NCI-H748 (cell line): ENCODE data around the gene RAD18.

Experiments
- DNase-seq: peaks from one replicate; lab custom pipeline; 2025; ENCODE audit not compliant: unreplicated experiment; lab: John Stamatoyannopoulos, UW

Gene RAD18

DNA sequence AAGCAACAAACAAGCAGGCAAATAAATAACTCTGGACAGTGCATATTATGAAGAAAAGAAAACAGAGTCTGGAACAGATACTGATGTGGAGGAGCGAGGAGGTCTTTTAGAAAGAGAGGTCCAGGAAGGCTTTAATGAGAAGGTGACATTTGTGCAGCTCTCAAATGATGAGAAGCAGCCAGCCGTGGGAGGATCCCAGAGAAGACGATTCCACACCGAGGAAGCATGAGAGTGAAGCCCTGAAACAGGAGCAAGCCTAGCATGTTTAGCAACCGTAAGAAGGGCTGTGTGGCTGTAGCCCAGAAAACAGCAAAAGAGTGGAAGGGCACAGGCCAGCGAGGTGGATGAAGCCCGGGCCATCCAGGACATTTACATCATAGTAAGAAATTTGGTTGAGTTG lies 93.1 kb downstream of the RAD18 start:
- no peak for DNase-seq

DNA sequence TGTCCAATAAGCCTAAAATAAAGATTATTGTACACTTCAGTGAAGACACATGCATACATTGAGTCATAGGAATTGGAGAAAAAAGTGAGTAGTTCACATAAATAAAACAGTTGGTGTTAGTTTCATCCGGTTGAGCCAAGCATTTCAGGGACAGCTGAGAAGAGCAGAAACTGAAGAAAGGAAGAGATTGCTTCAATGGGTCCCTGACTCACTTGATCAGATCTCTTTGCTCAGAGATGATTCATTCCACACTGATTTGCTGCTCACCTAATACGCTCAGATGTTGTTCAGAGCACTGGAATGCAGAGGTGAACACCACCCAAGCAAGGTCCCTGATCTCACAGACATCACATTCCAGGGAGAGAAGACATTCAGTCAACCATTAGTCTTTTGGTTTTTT lies 93.7 kb downstream of the RAD18 start:
- no peak for DNase-seq

DNA sequence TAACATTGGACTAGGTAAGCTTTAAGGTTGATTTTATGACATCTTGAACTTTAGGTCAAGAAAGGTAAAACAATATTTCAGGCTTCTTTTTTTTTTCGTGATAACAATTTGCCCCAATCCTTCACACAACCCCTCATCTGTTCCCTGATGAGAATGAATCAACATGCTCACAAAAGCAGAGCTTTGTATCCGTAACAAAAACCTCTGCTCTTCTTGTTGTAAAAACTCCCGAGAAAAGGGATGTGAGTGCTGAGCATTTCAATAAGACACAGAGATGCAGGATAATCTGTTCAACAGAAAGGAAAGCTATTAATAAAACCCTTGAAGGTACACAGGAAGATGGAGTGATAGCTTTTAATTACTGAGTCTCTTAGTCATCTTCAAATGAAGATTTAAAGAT lies 94.3 kb downstream of the RAD18 start:
- DNase-seq: no peak

DNA sequence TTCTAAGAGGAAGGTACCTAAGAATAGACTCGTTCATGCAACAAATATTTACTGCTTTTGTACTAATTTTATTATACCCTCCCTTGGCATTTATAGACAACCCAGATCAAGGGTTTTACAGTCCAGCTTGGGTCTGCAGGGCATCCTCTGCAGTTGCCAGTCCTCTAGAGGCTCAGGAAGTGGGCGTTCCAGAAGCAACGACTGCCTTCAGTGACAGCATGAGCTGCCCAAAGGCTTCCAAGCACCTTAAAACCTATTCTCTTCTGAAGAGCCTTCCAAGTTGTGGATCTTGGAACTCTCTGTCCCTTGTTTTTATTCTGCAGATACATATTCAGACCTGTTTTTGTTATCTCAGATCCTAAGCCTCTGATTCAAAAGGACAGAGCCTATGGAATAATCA lies 95.6 kb downstream of the RAD18 start:
- DNase-seq: no peak

DNA sequence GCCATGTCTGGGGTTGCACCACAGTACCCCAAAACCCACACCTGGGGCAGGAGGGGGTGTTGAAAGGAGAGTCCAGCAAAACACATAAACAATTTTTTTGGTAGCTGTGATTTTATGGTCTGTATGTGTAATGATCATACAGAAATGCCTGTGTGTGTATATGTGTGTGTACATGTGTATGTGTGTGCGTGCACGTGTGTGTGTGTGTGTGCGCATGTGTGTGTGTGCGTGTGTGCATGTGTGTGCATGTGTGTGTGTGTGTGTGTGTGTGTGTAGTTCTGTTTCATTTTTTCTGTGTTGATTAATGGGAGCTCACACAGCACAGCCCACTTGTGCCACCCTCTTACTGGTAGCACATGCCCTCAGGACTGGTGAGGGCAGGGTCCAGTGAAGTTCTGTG lies 97.6 kb downstream of the RAD18 start:
- no peak for DNase-seq

DNA sequence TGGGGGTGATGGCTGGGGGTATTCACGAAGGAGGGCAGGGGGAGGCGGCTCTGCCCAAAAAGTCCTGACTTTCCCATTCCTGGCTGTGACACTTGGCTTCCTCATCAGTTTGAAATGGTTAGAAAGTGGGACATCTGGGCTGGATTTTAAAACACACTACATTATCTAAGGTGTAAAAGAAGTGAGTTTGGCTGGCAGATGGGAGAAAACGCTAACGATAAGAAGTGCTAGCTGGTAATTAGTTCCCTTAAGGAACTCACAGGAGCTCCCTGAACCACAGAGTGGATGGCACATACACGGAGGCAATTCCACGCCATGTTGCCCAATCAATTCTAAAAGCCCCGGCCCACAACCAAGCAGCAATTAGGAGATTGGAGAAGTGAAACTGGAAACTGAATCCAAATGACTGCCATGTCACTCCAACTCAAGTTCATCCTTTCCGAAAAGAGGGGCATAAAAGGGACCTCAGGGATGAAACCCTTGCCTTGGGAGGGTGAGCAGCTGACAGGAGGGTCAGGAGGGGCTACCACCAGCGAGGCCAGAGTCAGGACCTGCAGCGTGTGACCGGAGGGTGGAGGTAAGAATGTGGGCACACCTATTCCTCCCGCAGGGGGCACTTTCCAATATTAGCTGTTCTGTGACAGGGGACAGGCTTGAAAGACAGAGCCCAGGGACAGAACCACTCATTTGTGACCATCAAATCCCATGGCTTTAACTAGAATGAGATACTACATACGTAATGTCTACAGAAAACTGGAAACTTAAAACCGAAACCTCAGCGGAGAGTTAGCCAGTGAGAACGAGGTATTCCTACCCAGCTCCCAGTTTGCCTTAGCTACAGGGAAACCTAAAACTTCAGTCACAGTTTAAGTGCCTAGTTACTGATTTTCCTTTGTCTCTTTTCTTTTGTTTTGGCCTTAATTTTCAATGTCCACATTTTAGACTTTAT lies 98.6 kb downstream of the RAD18 start:
- DNase-seq: no peak

DNA sequence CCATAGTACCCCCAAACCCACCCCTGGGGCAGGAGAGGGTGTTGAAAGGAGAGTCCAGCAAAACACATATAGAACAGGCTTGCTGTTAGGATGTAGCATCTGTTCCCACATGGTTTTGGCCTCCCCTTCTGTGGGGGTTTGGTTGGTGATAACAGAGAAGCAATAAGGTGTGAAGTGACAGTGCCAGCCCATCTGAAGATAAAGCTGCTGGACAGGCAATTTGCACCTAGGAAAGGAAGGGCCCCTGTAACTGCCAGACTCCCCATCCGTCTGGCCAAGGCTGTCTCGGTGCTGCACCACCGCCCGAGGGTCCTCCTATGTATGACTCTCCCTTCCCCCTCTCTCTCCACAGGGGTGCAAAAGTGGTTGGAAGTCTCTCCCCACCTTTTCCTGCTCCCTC lies 99.4 kb downstream of the RAD18 start:
- no peak for DNase-seq

DNA sequence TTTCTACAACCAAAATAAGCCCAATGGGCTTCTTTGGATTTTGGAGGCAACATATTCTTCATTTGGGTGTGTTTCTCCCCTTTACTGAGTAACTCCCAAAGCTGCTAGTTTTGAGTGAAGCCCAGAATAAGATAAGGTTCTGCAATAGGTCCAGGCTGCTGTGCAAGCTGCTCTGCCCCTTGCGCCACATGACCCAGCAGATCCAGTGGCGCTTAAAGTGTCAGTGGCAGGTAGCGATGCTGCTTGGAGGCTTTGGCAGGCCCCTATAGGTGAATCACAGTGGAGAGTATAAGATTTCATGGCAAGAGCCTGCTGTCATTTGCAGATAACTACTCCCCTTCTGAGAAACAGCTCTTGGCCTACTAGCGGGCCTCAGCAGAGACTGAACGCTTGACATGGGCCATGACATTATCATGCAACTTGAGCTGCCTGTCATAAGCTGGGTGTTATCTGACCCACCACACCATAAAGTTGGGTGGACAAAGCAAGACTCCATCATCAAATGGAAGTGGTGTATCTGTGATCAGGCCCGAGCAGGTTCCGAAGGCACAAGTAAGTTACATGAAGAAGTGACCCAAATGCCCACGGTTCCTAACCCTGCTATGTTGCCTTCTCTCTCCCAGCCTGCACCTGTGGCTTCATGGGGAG lies 105.4 kb downstream of the RAD18 start:
- DNase-seq: no peak

DNA sequence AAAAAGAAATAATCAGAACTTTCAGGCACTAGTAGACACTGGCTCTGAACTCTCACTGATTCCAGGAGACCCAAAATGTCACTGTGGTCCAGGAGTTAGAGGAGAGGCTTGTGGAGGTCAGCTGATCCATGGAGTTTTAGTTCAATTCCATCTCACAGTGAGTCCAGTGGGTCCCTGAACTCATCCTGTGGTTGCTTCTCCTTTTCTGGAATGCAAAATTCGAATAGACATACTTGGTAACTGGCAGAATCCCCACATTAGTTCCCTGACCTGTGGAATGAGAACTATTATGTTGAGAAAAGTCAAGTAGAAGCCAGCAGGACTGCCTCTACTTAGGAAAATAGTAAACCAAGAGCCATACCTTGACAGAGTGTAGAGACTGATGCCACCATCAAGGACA lies 106.6 kb downstream of the RAD18 start:
- no peak for DNase-seq

DNA sequence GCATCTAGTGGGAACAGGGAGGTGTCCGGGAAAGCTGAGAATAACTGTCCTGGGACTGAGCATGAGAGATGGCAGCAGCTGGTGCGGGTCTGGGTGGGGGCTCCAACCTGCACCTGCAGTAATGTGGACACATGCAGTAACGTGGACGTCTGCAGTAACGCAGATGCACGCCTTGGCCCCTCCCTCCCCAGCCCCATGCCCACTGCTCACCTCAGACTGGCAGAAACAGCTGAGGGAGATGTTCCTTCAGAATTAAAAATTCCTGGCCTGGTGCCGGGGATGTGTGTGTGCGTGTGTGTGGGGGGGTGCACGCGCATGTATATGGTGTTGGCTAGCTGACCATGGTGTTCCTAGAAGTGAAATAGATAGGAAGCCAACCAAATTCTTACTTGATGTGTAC lies 107.2 kb downstream of the RAD18 start:
- no peak for DNase-seq

DNA sequence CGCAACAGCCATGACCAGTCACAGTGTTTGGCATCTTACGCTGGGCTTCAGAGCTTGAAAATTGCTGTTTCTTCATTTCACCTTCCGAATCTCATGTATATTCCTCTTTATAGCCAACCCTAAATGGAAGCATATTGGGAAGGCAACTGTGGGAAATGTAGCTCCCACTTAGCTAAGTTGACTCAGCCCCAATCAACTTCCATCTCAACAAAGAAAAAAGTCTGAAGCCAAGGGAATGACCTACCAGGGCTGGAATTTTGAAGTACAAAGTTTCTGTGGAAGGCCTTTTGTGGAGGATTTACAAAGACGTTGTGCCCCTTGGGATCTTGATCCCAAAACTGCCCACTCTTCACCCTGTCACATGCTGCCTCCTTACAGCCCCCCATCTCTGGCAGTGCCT lies 108.6 kb downstream of the RAD18 start:
- no peak for DNase-seq

DNA sequence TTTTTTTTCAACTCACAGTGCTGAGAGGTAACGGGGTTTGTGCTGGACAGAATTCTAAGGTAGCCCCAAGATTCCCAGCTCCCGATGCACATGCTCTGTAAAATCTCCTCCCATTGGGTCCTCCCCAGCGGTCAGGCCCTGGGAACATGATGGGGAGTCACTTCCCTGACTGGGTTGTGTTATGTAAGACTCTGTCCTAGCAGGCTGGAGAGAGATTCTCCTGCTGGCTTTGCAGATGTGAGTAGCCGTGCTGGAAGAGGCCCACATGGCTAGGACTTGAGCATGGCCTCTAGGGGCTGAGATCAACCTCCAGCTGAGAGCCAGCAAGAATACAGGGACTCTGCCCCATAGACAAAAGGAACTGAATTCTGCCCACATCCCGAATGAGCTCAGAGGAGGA lies 110.2 kb downstream of the RAD18 start:
- no peak for DNase-seq

DNA sequence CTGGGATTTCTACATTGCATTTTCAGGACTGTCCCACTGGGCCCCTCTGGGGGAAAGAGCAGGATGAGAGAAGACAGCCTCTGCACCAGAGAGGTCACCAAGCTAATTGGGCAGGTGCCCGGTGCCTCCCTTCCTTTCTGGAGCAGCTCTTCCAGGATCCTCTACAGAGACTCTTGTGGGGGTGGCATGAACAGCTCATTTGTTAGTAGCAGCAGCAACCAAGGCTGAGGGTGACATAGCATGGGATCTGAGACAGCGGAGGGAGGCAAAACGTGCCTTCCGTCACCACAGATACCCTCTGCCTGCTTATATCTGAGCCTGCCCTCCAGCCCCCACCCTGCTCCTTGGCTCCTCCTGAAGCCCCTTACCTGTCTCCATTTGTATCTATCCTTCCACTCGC lies 110.8 kb downstream of the RAD18 start:
- DNase-seq: no peak

DNA sequence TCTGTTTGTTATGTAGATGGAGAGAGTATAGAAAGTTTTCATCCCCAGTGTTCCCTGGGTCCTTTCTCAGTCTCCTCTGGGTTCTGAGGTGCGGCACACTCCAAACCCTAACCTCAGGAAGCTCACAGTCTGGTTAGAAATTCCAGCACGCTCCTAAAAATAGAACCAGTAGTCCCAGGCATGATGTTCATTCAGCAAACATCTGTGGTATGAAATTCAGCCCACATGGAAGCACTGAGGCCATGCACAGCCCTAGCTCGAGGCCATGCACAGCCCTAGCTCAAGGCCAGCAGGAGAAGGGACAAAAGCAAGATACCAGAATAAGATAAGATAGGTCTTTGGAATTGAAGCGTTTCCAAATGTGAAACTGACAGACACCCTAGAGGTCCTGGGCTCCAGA lies 111.6 kb downstream of the RAD18 start:
- no peak for DNase-seq

DNA sequence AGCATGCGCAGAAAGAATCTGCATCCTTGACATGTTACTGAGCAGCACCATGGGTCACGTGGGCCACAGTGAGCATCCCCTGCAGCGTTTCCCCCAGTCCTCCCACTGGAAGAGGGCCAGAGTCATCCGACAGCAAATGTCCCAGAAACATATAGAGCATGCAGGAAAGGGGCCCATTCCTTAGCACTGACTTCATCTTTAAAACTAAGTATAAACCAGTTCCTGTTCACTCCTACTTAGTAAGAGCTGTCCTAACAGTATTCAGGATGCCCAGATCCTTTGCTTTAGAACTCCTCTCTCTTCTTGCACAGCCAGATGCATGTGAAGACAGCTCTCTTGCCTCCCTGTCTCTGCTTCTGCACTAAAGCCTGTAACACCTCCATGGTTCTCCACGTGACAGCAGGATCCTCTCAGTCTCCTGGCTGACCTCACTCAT lies 114.6 kb downstream of the RAD18 start:
- no peak for DNase-seq

DNA sequence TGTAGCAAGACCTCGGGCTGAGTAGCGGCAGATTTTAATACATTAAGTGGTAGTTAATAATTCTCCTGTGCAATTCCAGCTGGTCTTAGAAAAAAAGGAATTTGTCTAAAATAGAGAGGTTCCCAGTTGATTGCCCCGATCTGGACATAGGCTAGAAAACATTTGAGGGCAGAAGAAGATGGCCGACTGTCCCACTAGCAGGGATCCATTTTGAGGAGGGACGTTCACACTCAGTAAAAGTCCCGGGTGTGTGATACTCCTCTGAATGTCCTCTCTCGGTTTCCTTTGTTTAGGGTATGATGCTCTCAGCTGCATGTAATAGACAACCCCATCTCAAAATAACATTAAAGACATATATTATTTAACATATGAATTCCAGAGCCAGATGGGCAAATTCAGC lies 116.0 kb downstream of the RAD18 start:
- no peak for DNase-seq

DNA sequence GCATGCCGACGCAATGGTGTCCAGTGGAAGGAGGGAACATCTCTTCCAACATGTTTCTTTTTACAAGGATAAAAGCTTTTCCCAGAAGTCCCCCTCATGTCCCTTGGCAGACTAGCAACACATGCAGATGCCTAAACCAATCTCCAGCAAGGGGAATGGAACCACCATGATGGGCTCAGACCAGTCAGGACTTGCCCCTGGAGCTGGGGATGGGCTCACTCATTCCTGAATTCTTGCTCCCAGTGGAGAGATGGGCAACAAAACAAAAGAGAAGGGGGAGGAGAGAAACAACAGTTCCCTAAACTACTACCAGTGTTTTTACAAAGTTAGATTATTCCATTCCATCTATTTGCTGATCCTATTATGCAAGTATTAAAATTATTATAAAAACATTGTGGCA lies 117.1 kb downstream of the RAD18 start:
- no peak for DNase-seq

DNA sequence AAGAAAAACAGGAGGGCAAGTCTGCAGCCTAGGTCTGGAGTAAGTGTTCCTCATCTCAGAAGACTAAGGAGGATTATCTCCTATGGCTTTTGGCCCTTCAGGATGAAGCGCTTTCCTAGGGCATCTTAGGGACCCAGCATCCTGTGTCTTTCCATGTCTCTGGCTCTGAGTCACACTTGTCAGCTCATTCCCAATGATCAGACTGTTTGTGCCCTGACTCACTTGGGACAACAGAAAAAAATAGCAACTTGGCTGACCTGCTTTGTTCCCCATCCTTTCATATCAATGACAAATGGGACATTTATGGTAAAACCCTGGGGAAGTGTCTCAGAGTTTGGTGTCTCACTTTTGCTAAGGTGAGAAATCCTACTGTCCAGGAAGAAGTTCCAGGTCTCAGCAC lies 117.6 kb downstream of the RAD18 start:
- DNase-seq: no peak

DNA sequence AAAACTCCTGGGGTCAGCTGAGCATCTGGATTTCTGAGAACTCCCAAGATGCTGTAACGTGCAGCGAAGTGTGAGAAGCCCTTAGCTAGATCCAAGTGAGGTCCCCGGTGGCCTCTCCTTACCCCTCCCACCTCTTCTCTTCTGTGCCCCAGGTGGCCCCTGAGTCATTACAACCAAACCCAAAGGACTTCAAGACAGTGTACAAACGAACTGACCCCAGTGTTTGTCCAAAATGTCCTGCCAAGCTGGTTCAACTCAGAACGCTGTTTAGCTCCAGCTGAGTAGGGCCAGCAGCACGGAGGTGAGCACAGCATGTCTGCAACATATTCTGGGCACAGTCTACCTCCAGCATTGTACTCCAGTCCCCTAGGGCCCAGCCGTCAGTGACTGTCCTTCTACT lies 119.9 kb downstream of the RAD18 start:
- no peak for DNase-seq

DNA sequence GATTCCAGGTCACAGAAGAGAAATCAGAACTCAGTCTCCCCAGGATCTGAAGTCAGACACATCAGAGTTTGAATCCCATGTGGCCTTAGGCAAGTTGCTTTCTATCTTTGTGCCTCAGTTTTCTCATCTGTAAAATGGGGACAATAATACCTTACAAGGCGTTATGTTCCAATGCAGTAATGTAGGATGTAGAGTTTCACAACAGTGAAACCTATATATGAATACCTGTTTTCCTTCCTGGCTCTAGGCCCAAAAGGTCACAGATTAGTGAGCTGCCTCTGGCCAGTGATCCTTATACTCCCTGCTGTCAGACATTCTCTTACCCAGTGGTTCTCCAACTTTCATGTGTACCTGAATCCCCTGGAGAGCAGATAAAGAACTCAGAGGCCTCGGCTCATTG lies 121.0 kb downstream of the RAD18 start:
- no peak for DNase-seq

DNA sequence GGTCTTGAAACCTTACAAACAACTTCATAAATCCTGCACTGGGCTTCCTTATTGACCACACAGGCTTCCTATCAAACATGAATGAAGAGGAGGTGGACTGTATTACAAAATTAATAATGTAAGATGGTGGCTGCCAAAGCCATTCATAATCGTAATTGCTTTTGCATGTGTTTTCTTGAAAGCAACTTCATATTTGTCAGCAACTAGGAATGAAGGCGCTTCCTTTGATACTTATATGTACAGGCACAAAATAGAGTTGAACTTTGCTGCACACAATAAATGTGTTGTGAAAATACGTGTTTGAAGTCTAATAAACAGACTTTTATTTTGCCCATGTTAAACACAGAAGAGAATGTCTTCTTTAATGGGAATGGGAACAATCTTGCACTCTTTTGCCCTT lies 121.8 kb downstream of the RAD18 start:
- DNase-seq: no peak

DNA sequence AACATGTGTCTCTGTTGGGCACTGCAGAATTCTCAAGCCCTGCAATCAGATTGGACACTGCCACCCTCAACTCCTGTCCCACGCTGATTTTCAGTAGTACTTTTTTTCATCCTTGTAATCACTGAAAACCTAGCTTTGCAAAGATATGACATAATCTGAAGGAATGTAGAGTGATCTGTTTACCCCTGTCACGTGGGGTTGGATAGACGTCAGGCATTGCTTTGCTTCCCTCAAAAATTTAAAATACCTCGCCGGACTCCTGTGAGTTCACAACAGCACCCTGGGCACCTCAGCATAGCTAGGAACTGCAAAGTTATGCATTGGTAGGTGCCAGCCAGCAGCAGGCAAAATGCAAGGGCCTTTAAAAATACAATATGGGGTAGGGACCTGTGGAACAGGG lies 122.7 kb downstream of the RAD18 start:
- DNase-seq: no peak
